UCSD-AML1 (cell line): ENCODE measurements around the gene UNC93A.
"Not testable (repeated sequence)": the region's sequence is repeated elsewhere in the genome, so short reads cannot be mapped to it uniquely, and the experiment has no call there.

ENCODE experiments used
- DNase-seq: peaks from one replicate; lab custom pipeline; 2025; ENCODE audit not compliant: unreplicated experiment; lab: John Stamatoyannopoulos, UW

Gene UNC93A

DNA sequence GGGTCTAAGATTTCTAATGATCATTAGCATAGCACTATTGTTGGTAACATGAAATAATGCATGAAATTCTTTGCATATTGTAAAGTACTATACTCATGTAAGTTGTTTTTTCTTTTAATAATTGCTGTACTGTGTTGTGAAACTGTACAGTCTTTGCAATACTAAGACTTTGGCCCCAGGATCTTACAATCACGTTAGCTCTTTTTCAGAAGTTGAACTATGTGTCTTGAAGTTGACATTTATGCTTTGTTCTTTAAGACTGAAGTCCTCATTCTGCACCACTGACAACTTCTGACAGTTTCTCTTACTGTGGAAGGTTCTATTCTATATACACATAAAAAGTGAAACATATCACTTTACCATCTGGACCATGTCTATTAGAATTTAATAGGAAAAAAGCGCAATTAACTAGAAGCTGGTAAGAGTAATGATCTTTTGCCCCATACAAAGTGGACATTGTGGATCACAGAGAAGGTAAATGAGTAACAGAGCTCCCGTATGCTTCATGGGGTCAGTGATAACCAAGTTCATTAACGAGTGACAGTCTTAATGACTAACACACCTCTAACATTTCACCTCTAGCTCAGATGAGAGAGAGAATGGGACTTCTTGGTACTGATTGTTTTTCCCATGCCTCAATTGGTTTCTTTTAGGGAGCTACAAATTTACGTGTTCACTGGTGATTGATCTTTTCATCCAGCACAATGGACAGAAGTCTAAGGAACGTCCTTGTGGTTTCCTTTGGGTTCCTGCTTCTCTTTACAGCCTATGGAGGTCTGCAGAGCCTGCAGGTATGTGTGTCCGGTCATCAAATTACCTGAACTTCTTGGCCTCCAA is at the start of gene UNC93A:
TSS of gene UNC93A (plus strand) at position 530 of the 837 bp plus-strand sequence. CDS start at position 705, 175 bp downstream.
- DNase-seq: no peak

DNA sequence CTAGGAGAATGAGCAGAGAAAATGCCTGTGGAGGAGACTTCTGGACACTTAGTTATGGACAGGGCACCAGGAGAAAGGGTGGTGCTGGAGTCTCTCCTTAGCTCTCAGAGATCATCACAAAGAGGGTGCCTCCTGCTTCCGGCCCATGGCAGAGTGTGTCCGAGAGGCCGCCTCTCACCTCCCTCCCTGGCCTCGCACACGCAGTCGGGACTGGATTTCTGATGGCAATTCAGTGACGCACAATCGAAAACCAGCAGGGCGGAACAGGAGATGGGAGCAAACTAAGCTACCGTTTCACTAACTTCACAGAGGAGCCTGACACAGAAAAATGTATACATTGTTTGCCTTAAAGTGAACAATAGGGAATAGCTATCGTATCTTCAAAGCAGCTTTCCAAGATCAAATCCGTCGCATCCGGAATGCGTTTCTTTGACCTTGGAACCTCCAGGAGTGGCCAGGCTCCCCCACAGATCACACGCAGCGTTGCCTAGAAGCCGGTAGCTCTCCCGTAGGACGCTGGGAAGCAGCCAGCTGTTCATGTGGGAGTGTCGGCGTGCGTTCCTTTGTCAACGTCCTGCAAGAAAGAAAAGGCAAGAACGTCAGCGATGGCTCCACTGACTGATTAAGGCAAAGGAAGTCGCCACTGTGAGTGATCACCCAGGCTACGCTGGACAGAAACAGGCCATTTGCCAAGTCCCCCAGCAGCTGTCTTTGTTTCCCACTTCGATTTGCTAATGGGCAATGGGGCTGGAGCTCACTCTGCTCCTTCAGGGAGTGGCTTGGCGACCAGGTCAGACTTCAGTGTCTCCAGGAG is 49.6 kb upstream of the UNC93A start:
- not testable (repeated sequence) for DNase-seq

DNA sequence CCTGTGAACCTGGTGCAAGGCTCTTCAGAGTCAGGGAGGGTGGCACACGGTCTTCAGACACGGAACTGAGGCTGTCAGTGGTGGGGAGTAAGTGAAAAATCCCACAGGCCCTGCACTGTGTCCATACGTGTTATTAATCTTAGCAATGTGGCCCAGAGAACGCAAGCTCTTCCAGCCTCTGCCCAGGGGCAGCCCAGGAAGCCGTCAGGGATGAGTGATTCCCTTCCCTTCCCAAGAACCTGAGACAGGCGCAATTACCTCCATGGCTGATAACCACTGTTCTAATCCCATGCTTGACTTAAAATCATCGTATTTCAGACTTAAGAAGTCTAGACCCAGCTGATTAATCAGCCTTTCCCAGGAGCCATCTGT is 49.0 kb upstream of the UNC93A start:
- not testable (repeated sequence) for DNase-seq

DNA sequence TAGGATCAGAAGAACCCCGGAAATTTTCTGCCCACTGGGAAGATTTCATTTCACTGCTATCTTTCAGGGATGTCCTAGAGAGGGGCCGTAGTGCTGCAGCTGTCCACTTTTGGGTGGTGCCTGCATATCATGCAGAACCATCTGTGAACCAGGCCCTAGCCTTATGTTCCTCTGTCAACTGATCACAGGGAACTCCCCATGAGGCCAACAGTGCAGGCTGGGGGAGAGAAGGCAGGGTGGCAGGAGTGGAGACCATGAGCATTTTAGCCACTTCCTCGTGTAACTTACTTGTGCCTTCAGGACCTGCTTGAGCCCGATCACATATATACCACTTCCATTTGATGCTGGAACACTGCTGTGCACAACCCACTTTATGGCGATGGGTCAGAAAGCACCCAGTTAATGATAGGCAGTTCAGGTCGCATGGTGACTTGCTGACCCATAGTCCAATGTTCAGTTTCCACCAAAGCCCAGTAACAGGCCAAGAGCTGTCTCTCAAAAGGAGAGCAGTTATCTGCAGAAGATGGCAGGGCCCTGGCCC is 48.5 kb upstream of the UNC93A start:
- not testable (repeated sequence) for DNase-seq

DNA sequence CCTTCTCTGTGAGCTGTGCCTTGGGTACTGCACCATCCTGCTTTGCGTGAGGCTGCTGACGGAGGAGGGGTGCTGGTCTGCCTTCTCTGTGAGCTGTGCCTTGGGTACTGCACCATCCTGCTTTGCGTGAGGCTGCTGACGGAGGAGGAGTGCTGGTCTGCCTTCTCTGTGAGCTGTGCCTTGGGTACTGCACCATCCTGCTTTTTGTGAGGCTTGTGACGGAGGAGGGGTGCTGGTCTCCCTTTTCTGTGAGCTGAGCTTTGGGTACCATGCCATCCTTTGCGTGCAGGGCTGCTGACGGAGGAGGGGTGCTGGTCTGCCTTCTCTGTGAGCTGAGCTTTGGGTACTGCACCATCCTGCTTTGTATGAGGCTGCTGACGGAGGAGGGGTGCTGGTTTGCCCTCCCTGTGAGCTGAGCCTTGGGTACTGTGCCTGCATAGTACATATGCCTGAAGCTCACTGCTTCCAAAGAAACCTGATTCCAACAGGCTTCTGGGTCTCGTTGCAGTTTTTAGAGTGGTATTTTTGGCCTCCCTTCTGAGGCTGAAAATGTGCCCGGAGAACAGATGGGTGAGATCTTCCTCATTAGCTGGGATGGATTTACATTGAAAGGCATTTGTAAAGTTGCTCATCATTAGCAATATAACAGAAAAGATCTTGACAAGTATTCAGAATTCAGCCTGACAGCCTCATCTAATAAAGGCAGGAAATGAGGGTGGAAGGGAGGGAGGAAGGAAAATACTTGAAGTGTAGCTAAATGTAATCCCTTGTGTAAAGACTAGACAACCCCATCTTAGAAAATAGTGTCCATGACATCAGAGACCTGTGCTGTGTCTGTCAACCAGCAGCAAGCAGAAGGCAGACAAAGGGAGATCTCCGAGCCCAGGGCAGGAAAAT is 46.8 kb upstream of the UNC93A start:
- no peak for DNase-seq

DNA sequence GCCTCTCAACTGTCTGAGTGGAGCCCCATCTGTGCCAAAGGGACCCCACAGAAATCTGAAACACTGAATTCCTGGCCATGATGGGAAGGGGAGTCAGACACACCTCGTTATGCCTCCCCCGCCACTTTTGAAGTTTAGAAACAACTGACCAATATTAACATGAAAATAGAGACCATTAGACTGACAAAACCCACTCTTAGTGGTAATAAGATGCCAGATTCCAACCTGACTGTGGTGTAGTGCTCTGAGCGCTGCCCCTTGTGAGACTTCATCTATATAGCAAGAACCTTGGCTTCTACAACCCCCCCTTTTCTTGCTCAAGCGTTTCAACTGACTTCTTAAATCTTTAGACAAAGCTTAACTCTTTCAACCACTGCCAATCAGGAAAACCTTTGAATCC is 46.1 kb upstream of the UNC93A start:
- no peak for DNase-seq

DNA sequence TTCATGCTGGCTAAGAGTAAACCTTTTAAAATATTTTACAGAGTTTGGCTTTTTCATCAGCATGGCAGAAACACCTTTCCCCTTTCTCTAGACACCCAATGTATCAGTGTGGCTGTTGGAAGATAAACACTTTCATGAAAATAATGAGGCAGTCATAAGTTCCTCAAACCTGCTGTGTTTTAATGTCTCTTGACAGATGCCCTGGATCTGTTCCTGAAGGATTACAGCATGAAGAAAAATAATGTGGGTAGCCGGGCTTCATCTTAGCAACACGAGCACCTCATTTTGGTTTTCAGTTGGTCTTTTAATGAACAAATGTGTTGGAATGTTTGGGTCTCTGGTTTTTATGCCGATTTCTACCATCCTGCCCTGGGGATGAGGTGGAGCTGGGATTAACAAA is 45.5 kb upstream of the UNC93A start:
- DNase-seq: no peak

DNA sequence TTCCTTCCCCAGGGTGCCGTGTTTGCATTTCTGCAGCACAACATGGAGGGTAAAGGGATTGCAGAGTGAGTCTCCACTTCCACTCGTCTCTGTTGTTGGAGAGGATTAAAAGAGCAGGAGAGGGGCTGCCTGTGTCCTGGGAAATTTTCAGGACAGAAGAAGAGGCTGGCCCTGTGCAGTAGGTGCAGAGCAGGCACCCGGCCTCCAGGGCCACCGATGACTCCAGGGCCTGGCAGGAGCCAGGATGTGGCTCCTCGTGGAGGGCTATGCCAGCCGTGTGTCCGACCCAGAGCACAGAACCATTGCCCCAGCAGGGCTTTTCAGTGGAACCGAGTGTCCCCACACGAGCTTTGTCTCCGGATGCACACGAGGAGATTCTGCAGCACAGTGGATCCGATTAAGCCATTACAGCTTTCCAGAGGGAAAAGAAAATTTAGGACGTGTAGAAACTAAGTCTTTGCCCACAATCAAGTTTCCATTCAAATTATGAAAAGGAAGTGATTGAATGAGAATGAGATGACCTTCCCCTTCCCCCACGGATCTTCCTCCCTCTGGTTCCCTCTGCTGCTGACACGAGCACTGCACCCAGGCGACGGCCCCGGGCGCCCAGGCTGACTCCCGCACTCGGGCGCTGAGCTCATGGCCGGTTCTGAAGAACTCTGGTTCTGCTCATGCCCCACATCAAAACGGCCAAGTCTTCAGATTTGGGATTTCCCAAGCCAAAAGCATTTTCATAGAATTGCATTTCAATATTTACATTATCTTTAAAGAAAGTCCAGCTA is 43.1 kb upstream of the UNC93A start:
- no peak for DNase-seq

DNA sequence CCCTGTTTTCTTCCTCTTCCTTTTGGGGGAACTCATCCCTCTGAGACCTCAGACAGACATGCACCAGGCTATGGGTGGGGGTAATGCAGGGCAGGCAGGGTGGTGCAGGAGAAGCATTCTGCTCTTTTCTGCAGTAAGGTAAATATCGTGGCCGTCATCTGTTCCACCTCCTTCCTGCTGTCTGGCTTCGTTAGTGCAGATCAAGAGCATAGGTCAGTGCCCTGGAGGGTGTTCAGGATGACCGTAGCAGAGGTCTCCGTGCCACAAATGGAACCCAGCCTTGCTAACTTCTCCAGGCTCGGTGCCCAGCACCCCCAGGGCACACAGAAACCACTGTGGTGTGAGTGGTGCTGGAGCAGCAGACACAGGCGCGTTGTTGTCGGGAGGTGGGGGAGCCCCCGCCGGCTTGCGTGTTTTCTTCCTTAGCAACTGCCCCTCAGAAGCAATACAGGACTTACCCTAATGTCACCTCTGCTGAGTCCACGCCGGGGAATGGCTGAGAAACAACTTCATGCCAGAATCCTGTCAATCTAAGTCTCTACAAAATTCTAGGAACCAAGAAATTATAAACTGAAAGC is 42.1 kb upstream of the UNC93A start:
- DNase-seq: not testable (repeated sequence)

DNA sequence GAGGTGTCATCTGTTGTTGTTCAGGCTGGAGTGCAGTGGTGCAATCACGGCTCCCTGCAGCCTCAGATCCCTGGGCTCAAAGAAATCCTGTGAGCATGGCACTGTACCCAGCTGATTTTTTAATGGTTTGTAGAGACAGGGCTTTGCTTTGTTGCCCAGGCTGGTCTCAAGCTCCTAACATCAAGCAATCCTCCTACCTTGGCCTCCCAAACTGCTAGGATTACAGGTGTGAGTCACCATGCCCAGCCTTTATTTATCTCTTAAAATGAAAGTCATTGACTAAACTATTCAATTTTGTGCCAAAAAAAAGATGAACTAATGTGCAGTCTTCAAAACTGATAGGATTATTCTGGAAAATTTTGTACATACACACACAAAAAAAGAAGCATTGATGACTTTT is 38.8 kb upstream of the UNC93A start:
- no peak for DNase-seq

DNA sequence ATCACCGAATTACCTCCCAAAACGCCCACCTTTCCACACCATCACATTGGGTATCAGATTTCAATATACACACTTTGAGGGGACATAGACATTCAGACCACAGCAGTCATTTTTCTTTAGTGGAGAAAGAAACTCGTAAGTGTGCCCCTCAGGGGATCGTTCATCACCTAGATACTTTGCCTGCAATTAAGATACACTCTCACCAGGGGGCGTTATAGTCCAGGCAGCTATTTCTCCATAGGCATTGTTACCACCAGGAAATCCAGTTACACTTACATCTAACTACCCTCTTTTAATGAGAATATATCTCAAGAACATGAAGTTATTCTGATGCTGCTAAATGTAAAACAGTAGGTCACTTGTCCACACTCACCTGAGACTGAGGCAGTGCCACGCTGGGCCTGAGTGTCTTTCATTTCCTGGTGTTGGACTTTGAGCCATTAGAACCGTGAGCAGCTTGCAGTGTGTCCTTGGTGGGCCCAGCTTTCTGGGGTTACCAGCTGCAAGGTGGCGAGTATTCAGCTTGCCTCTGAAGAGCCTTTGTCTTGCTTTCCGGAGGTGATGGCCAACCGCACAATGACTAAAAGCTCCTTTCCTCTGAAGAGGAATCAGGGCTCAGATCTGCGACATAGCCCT is 35.1 kb upstream of the UNC93A start:
- DNase-seq: no peak

DNA sequence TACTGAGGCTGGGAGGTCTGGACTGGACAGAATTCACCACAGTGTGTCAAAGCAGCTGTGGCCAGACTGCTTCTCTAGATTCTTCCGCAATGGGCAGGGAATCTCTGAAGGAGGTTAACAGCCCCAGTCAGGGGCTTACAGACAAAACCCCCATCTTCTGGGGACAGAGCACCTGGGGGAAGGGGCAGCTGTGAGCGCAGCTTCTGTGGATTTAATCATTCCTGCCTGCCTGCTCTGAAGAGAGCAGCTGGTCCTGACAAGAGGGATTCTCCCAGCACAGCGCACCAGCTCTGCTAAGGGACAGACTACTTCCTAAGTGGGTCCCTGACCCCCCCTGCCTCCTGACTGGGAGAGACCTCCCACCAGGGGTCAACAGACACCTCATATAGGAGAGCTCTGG is 32.5 kb upstream of the UNC93A start:
- DNase-seq: no peak

DNA sequence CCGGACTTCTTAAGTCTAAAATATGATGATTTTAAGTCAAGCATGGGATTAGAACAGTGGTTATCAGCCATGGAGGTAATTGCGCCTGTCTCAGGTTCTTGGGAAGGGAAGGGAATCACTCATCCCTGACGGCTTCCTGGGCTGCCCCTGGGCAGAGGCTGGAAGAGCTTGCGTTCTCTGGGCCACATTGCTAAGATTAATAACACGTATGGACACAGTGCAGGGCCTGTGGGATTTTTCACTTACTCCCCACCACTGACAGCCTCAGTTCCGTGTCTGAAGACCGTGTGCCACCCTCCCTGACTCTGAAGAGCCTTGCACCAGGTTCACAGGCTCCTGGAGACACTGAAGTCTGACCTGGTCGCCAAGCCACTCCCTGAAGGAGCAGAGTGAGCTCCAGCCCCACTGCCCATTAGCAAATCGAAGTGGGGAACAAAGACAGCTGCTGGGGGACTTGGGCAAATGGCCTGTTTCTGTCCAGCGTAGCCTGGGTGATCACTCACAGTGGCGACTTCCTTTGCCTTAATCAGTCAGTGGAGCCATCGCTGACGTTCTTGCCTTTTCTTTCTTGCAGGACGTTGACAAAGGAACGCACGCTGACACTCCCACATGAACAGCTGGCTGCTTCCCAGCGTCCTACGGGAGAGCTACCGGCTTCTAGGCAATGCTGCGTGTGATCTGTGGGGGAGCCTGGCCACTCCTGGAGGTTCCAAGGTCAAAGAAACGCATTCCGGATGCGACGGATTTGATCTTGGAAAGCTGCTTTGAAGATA is 24.9 kb upstream of the UNC93A start:
- not testable (repeated sequence) for DNase-seq

DNA sequence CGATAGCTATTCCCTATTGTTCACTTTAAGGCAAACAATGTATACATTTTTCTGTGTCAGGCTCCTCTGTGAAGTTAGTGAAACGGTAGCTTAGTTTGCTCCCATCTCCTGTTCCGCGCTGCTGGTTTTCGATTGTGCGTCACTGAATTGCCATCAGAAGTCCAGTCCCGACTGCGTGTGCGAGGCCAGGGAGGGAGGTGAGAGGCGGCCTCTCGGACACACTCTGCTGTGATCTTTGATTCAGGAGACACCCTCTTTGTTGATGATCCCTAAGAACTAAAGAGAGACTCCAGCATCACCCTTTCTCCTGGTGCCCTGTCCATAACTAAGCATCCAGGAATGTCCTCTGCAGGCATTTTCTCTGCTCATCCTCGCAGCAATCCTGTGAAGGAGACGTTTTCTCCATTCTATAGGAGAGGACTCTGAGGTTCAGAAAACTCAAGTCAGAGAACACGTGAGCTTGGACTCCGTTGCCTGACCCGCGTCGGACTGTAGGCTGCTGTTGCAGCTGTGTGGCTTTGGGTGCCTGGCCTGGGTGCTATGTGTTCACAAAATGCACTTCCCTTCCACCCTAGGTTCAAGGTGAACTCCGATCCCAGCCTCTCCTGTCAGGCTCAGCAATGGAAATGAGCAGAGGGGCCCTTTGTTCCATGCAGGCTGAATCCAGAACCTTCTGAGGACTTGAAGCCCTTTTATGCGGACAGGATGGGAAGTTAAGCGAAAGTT is 24.1 kb upstream of the UNC93A start:
- DNase-seq: no peak

DNA sequence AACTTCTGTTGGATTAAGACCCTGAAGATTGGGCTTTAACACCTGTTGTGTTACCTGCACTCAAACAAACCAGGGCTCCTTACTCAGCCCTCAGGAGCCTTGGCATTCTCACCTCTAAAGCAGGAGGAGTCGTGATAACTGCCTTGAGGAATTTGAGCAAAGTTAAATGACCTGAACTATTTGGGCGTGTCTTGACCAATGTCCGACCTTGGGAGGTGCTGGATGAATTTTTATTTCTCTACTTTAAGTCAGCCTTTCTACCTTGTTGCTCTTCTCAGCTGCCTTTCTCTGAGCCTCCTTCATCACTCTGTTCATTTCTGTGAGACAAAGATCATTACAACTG is 23.6 kb upstream of the UNC93A start:
- DNase-seq: not testable (repeated sequence)

DNA sequence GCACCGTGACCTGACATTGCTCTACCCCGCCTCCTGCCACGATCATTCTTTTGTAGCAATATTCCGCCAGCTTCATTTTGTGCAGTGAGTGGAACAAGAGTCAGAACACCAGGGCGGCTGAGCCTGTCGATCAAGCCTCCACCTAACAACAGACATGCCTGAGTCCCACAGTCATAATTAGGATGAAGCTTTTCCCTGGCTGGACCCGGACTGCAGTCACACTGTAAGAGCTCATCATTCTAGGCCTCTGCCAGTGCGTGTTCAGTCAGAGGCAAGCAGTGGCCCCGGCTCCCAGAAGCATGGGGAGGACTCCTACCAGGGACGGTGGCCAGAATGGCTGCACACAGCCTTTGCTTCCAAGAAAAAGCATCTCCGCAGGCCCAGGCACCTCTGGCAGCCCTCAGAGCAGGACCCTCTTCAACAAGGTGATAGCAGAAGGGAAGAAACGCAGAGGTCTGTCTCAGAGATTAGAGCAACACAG is 23.2 kb upstream of the UNC93A start:
- no peak for DNase-seq

DNA sequence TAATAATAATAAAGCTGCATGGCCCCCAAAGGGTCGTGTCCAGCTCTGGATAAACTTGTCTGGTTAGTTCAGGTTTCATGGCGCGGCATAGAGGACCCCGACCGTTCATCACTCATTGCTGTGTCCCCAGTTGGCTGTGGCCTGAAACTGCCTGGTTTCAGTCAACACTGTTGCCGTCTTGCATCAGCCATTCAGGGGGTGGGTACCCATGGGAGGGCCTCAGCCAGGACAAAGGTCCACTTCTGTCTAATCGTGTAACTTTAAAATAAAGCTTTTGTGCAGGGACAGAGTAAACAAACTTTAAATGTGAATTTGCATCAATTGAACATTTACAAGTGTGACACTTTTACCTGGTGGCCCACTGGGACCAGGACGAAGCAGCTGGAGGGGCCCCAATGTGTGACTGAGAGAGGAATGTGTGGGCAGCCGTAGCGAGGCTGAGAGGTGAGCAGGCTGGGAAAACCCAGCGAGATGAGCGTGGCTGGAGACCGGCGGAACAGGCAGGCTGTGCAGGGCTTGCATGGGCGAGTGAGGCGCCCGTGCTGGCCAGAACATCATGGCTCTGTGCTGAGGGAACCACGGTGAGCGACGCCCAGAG is 22.3 kb upstream of the UNC93A start:
- no peak for DNase-seq
